Measurements from ENCODE around the gene RPS8. TPM values are rescaled to one million over a fixed set of nuclear protein-coding genes. Genes with fewer than 3 reads are reported as not detected.
A peak's percentile ranks its signal among the peaks of the same experiment; 100 is the strongest.

Gene RPS8
- total RNA-seq, 2 donors from 2014 or later = 1,019 to 1,075 TPM

- DNase-seq (ENCODE audit: low spot score) (no peak), ATAC-seq (ENCODE audit: insufficient number of reproducible peaks, low FRiP score, low read depth) (no peak)
- peak overlapping the region; percentile 74 for H3K4me3 ChIP-seq
- H3K36me3 ChIP-seq = peaks cover 8% of the 10 kb centered on the region
- peaks cover 12 to 30% of the 10 kb centered on the region in 2 donors for H3K4me1 ChIP-seq (ENCODE audit: control insufficient read depth in 1 of 2, low read depth in 2 of 2)
- no peaks in the 10 kb centered on the region for H3K9me3 ChIP-seq
- H3K27me3 ChIP-seq (replicated peaks; ENCODE audit: insufficient read depth) = no peaks in the 10 kb centered on the region
- H3K27ac ChIP-seq = peak overlapping the region; percentile 34 to 44
- TF ChIP-seq CTCF (IDR thresholded peaks at IDR 0.05) = no peak
Measured at GRCh38 chr1:44784094-44785028, 9.0 kb downstream of the RPS8 start.

GRCh38 chr1:44785029-44785380, 9.7 kb downstream of the RPS8 start:
- Histone ChIP-seq H3K4me3 (no peak overlapping the region), H3K27me3 (replicated peaks; ENCODE audit: insufficient read depth) (no peaks in the 10 kb centered on the region), H3K4me1 (ENCODE audit: control insufficient read depth in 1 of 2, low read depth in 2 of 2) (peaks cover 12 to 30% of the 10 kb centered on the region in 2 donors), H3K36me3 (peaks cover 3% of the 10 kb centered on the region), H3K9me3 (no peaks in the 10 kb centered on the region), H3K27ac (peak overlapping the region in 1 of 2 donors; percentile 28)
- DNase-seq (ENCODE audit: low spot score) (no peak), ATAC-seq (ENCODE audit: insufficient number of reproducible peaks, low FRiP score, low read depth) (no peak)
- TF ChIP-seq CTCF (IDR thresholded peaks at IDR 0.05) = no peak

- peak overlapping the region; percentile 78 for H3K4me3 ChIP-seq
- no peaks in the 10 kb centered on the region for H3K36me3 ChIP-seq
- H3K27ac ChIP-seq = peak overlapping the region; percentile 74 to 82
- H3K27me3 ChIP-seq (replicated peaks; ENCODE audit: insufficient read depth) = no peaks in the 10 kb centered on the region
- H3K4me1 ChIP-seq (ENCODE audit: control insufficient read depth in 1 of 2, low read depth in 2 of 2) = peaks cover 12 to 30% of the 10 kb centered on the region in 2 donors
- TF ChIP-seq CTCF (IDR thresholded peaks at IDR 0.05) = no peak
- no peaks in the 10 kb centered on the region for H3K9me3 ChIP-seq
- ATAC-seq (ENCODE audit: insufficient number of reproducible peaks, low FRiP score, low read depth) (no peak), DNase-seq (ENCODE audit: low spot score) (no peak)
Measured at GRCh38 chr1:44785501-44786137, 10.3 kb downstream of the RPS8 start.

GRCh38 chr1:44786138-44786840, 10.9 kb downstream of the RPS8 start:
- no peaks in the 10 kb centered on the region for H3K36me3 ChIP-seq
- ATAC-seq (ENCODE audit: insufficient number of reproducible peaks, low FRiP score, low read depth) = peak; percentile 63
- peaks cover 12 to 30% of the 10 kb centered on the region in 2 donors for H3K4me1 ChIP-seq (ENCODE audit: control insufficient read depth in 1 of 2, low read depth in 2 of 2)
- H3K9me3 ChIP-seq = no peaks in the 10 kb centered on the region
- H3K27ac ChIP-seq = peak overlapping the region; percentile 74 to 82
- no peak for DNase-seq (ENCODE audit: low spot score)
- H3K4me3 ChIP-seq = peak overlapping the region; percentile 78
- H3K27me3 ChIP-seq (replicated peaks; ENCODE audit: insufficient read depth) = no peaks in the 10 kb centered on the region
- peak; percentile 100 for TF ChIP-seq CTCF (IDR thresholded peaks at IDR 0.05)
